Spleen (tissue), 11 donors: Measurements from ENCODE around the gene NR2F6. TPM values are rescaled to one million over a fixed set of nuclear protein-coding genes. Genes with fewer than 3 reads are reported as not detected.

ENCODE experiments used
- DNase-seq: peaks from one replicate; pipeline ENCODE4 v3.0.0-alpha.2; 2020
- H3K27ac ChIP-seq, 8 donors: fragments of 200-600 bp; sonication (generic) in 7 of 8; 1 replicate in 4 of 8; 2 replicates in 4 of 8; pipeline versions ENCODE4 v1.5.0 to v1.8.0; 2016 to 2021; ENCODE audit warnings: inconsistent platforms in 4 of 8, mild to moderate bottlenecking in 4 of 8, moderate library complexity in 1 of 8
- H3K27me3 ChIP-seq, 7 donors: fragments of 200-600 bp; sonication (generic) in 6 of 7; replicated peaks in 1 of 7; 1 replicate in 4 of 7; 2 replicates in 3 of 7; pipeline versions ENCODE4 v1.5.0 to v1.8.0; 2016 to 2021; ENCODE audit warnings: inconsistent platforms in 3 of 7, mild to moderate bottlenecking in 1 of 7
- H3K36me3 ChIP-seq, 6 donors: fragments of 200-600 bp; sonication (generic) in 5 of 6; 1 replicate in 4 of 6; 2 replicates in 2 of 6; pipeline versions ENCODE4 v1.5.0 to v1.8.0; 2016 to 2021; ENCODE audit warnings: inconsistent platforms in 2 of 6
- H3K4me1 ChIP-seq, 6 donors: fragments of 200-600 bp; sonication (generic) in 5 of 6; 1 replicate in 3 of 6; 2 replicates in 3 of 6; pipeline versions ENCODE4 v1.5.0 to v1.8.0; 2016 to 2021; ENCODE audit warnings: inconsistent platforms in 3 of 6
- H3K4me3 ChIP-seq, 8 donors: fragments of 200-600 bp; sonication (generic) in 7 of 8; 1 replicate in 4 of 8; 2 replicates in 4 of 8; pipeline versions ENCODE4 v1.5.0 to v1.8.0; 2016 to 2021; ENCODE audit warnings: inconsistent platforms in 4 of 8, mild to moderate bottlenecking in 4 of 8, moderate library complexity in 2 of 8
- H3K9me3 ChIP-seq, 8 donors: fragments of 200-600 bp; sonication (generic) in 7 of 8; 1 replicate in 4 of 8; 2 replicates in 4 of 8; pipeline versions ENCODE4 v1.5.0 to v1.8.0; 2016 to 2021; ENCODE audit warnings: inconsistent platforms in 4 of 8
- CTCF ChIP-seq, 11 experiments: fragments of 200-600 bp in 7 of 11; fragments of 450-650 bp in 4 of 11; sonication (generic) in 4 of 11; IDR thresholded peaks in 8 of 11; conservative IDR thresholded peaks in 3 of 11; 1 replicate in 7 of 11; 2 replicates in 4 of 11; pipeline versions ENCODE4 v1.4.0 to v1.8.0; 2016 to 2021; ENCODE audit warnings: antibody characterized with exemption in 11 of 11, inconsistent platforms in 4 of 11, mild to moderate bottlenecking in 1 of 11
- POLR2A ChIP-seq, 3 donors: fragments of 450-650 bp; IDR thresholded peaks; one replicate each; pipeline ENCODE4 v1.5.1; 2017; ENCODE audit warnings: antibody characterized with exemption in 3 of 3, mild to moderate bottlenecking in 1 of 3
- POLR2AphosphoS5 ChIP-seq, 3 donors: sonication (generic); formaldehyde crosslinking; IDR thresholded peaks; one replicate each; pipeline ENCODE4 v1.5.1; 2017; ENCODE audit warnings: antibody characterized with exemption in 3 of 3
- WGBS, 5 donors: extraction: QIAGEN DNeasy Blood & Tissue Kit in 3 of 5; methylation state at CpG; one replicate each; pipeline versions ENCODE4 v1.1.5 to v1.1.7; 2013 to 2018; 5-methylcytosine and 5-hydroxymethylcytosine counted together
- intact Hi-C: fragments of 100-400 bp; cut with DNase I; formaldehyde crosslinking; loops from one replicate; pipeline ENCODE4 v1.15.0; 2023; ENCODE audit warnings: low total_unique reads
- polyA plus RNA-seq, 3 donors: library from polyadenylated mRNA; stranded (reverse); fragments of 200-250 nt; gene quantifications; one replicate each; pipeline ENCODE4 v1.2.1, GENCODE V29; 2013
- total RNA-seq, 7 donors: library from RNA; depleted of rRNA in 3 of 7; stranded (reverse); fragments of >200 nt in 3 of 7; fragmentation: NEBNext Ultra II Directional in 4 of 7; extraction: Animal tissue kit (Norgen Biotek cat#: 25700) in 4 of 7; gene quantifications; one replicate each; pipeline versions ENCODE4 v1.1.0 to v1.2.1, GENCODE V29; 2016 to 2021
- donor health status: healthy with polysubstance abuse.
- donor health status: DM: no; HTN: no; CAD: no; lungs with moderate emphysema.
- donor health status: DM: no; HTN: no; CAD: no.
- donor health status: Bipolar disorder and iron deficiency.
- donor health status: healthy.
- donor health status: DM: no; HTN: no; CAD: no.
- donor health status: DM: yes; HTN: yes; CAD: no.

NR2F6 gene
- total and polyA plus RNA-seq, 10 donors: 6.6 to 15.0 (median 13.0) TPM

- peaks cover 0 to 12% (median 0%) of the 10 kb centered on the region in 6 donors for H3K36me3 ChIP-seq
- no peaks in the 10 kb centered on the region for H3K4me1 ChIP-seq
- intact Hi-C loops: no loop called here
- no peak overlapping the region for H3K4me3 ChIP-seq
- H3K27me3 ChIP-seq: no peaks in the 10 kb centered on the region
- peaks cover 0 to 13% (median 4%) of the 10 kb centered on the region in 8 donors for H3K9me3 ChIP-seq
- no peak for DNase-seq
- no peak for TF ChIP-seq POLR2A (IDR thresholded peaks at IDR 0.05)
- TF ChIP-seq CTCF (IDR thresholded peaks at IDR 0.05 in 8 of 11, conservative IDR thresholded peaks at IDR 0.05 in 3 of 11): no peak
- TF ChIP-seq POLR2AphosphoS5 (IDR thresholded peaks at IDR 0.05): no peak
- no peak overlapping the region for H3K27ac ChIP-seq
- 81 to 91% (median 86%) methylated on average over 17 to 18 of the region's 18 CpGs for WGBS, 5 donors
Observed at GRCh38 chr19:17255150-17255621, 9.5 kb upstream of the NR2F6 start.

- H3K4me3 ChIP-seq: no peak overlapping the region
- intact Hi-C loops: no loop called here
- no peaks in the 10 kb centered on the region for H3K4me1 ChIP-seq
- H3K9me3 ChIP-seq: peaks cover 0 to 8% (median 3%) of the 10 kb centered on the region in 8 donors
- peaks cover 0 to 12% (median 0%) of the 10 kb centered on the region in 6 donors for H3K36me3 ChIP-seq
- DNase-seq: no peak
- no peaks in the 10 kb centered on the region for H3K27me3 ChIP-seq
- 76 to 84% (median 80%) methylated on average over 10 of the region's 10 CpGs for WGBS, 5 donors
- no peak overlapping the region for H3K27ac ChIP-seq
- TF ChIP-seq POLR2AphosphoS5 (IDR thresholded peaks at IDR 0.05) (no peak), POLR2A (IDR thresholded peaks at IDR 0.05) (no peak), CTCF (IDR thresholded peaks at IDR 0.05 in 8 of 11, conservative IDR thresholded peaks at IDR 0.05 in 3 of 11) (no peak)
Observed at GRCh38 chr19:17254636-17255035, 8.9 kb upstream of the NR2F6 start.

- H3K9me3 ChIP-seq: no peaks in the 10 kb centered on the region
- WGBS, 5 donors: 71 to 87% (median 81%) methylated on average over 12 to 15 of the region's 15 CpGs
- TF ChIP-seq POLR2AphosphoS5 (IDR thresholded peaks at IDR 0.05) (no peak), CTCF (IDR thresholded peaks at IDR 0.05 in 8 of 11, conservative IDR thresholded peaks at IDR 0.05 in 3 of 11) (no peak), POLR2A (IDR thresholded peaks at IDR 0.05) (no peak)
Observed at GRCh38 chr19:17249887-17250548, 4.3 kb upstream of the NR2F6 start.

GRCh38 chr19:17248011-17248776, 2.5 kb upstream of the NR2F6 start:
- DNase-seq: no peak
- 72 to 83% (median 80%) methylated on average over 11 to 21 of the region's 21 CpGs for WGBS, 5 donors
- TF ChIP-seq POLR2AphosphoS5 (IDR thresholded peaks at IDR 0.05) (peak in 1 of 3 donors; percentile 33), CTCF (IDR thresholded peaks at IDR 0.05 in 8 of 11, conservative IDR thresholded peaks at IDR 0.05 in 3 of 11) (no peak)

More at GRCh38 chr19:17249887-17250548, 4.3 kb upstream of the NR2F6 start:
- Histone ChIP-seq H3K4me3 (no peak overlapping the region), H3K36me3 (peaks cover 0 to 7% (median 0%) of the 10 kb centered on the region in 6 donors), H3K4me1 (peaks cover 5 to 26% (median 12%) of the 10 kb centered on the region in 6 donors), H3K27me3 (peaks cover 0 to 9% (median 0%) of the 10 kb centered on the region in 7 donors), H3K27ac (no peak overlapping the region)
- intact Hi-C loops: no loop called here
- no peak for DNase-seq

More at GRCh38 chr19:17248011-17248776, 2.5 kb upstream of the NR2F6 start:
- H3K9me3 ChIP-seq: no peaks in the 10 kb centered on the region
- H3K27me3 ChIP-seq: peaks cover 0 to 18% (median 0%) of the 10 kb centered on the region in 7 donors
- H3K36me3 ChIP-seq: peaks cover 0 to 7% (median 0%) of the 10 kb centered on the region in 6 donors
- intact Hi-C loops: no loop called here
- no peak overlapping the region for H3K4me3 ChIP-seq
- peak overlapping the region in 1 of 8 donors; percentile 6 for H3K27ac ChIP-seq
- peaks cover 9 to 44% (median 27%) of the 10 kb centered on the region in 6 donors for H3K4me1 ChIP-seq
